ENCODE data around the gene KPTN.

KPTN gene

DNA sequence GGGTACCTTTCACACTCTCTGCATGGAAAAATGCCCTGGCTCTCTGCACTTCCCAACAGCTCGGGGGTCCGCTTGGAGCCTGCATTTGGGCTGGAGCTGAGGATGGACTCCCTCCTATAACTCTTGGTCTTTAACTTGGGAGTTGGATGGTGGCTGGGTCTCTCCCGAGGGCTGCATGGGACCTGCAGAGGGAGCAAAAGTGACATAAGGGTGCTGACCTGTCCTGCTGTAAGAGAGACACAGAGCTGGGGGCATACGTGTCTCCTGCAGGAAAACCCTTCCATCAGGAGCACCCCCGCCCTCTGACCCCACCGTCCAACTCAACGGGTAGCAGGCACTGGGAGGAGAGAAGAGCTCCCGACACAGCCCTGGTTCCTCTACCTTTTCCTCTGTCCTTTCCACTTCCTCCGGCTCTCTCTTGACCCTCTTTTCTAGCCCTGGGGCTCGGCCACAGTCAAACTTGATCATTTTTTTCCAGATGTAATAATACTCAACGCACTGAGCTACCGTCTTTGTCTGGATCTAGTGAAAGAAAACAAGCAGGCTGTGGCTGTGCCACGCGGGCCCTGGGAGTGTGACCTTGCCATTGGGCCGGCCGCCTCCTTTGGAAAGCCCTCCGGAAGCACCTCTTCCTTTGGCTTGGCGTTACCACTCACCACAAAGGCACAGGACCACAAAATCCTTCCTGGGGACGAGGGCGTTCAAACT, 37.6 kb upstream of the KPTN start:
- Histone ChIP-seq H3K4me1 (peaks cover 5% of the 10 kb centered on the region), H3K27me3 (no peaks in the 10 kb centered on the region), H3K9me3 (no peaks in the 10 kb centered on the region), H3K36me3 (no peaks in the 10 kb centered on the region), H3K4me3 (ENCODE audit: low read depth, low read length) (no peak overlapping the region)
- DNase-seq, result no peak
- TF ChIP-seq, protein P1, sequence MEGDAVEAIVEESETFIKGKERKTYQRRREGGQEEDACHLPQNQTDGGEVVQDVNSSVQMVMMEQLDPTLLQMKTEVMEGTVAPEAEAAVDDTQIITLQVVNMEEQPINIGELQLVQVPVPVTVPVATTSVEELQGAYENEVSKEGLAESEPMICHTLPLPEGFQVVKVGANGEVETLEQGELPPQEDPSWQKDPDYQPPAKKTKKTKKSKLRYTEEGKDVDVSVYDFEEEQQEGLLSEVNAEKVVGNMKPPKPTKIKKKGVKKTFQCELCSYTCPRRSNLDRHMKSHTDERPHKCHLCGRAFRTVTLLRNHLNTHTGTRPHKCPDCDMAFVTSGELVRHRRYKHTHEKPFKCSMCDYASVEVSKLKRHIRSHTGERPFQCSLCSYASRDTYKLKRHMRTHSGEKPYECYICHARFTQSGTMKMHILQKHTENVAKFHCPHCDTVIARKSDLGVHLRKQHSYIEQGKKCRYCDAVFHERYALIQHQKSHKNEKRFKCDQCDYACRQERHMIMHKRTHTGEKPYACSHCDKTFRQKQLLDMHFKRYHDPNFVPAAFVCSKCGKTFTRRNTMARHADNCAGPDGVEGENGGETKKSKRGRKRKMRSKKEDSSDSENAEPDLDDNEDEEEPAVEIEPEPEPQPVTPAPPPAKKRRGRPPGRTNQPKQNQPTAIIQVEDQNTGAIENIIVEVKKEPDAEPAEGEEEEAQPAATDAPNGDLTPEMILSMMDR (IDR thresholded peaks at IDR 0.05; ENCODE audit: low read depth, low read length), result no peak

- TF ChIP-seq, protein P1 (IDR thresholded peaks at IDR 0.05; ENCODE audit: low read depth, low read length), result no peak
- DNase-seq, result no peak
- Histone ChIP-seq H3K4me3 (ENCODE audit: low read depth, low read length) (no peak overlapping the region), H3K4me1 (peaks cover 5% of the 10 kb centered on the region), H3K9me3 (no peaks in the 10 kb centered on the region), H3K36me3 (no peaks in the 10 kb centered on the region), H3K27me3 (no peaks in the 10 kb centered on the region)
Measured at GRCh38 chr19:47520839-47521238, 36.8 kb upstream of the KPTN start.

DNA sequence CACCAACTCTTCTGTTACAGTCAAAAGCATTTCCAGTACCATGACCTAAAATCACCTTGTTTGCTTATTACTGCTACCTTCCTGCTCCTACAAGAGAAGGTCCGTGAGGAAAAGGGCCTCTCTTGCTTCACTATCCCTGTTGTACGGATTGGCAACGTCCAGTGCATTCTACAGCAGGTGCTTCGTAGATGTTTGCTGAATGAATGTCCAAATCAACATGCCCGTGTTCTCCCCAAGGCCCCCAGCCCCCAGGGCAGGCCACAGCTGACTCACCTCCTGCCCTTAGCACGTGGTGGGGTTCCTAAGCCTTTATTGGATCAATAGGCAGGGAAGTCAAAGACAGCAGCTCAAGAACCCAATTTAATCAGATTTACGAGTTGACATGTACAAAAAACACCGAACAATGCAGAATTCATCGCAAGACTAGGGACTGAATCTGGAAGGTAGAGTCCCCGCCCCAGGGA, 36.4 kb upstream of the KPTN start:
- H3K9me3 ChIP-seq, result no peaks in the 10 kb centered on the region
- no peak for DNase-seq
- TF ChIP-seq, protein P1 (IDR thresholded peaks at IDR 0.05; ENCODE audit: low read depth, low read length), result no peak
- peaks cover 5% of the 10 kb centered on the region for H3K4me1 ChIP-seq
- no peaks in the 10 kb centered on the region for H3K36me3 ChIP-seq
- H3K4me3 ChIP-seq (ENCODE audit: low read depth, low read length), result no peak overlapping the region
- no peaks in the 10 kb centered on the region for H3K27me3 ChIP-seq

DNA sequence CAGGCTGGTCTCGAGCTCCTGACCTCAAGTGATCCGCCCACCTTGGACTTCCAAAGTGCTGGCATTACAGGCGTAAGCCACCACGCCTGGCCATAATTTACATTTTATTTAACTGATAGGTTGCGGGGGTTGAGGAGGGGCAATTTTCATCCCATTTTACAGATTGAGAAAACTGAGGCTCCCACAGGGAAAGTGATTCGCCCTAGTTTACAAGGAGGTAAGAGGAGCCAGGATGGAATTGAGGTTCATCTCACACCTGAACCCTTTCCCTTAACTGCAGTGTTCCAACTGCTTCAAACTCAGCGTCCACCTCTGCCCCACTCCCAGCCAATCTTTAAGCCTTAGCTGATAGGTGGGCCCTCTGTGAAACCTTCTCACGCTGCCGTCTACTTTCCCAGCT, 34.8 kb upstream of the KPTN start:
- H3K27me3 ChIP-seq, result no peaks in the 10 kb centered on the region
- no peak overlapping the region for H3K4me3 ChIP-seq (ENCODE audit: low read depth, low read length)
- TF ChIP-seq, protein P1 (IDR thresholded peaks at IDR 0.05; ENCODE audit: low read depth, low read length), result no peak
- DNase-seq, result no peak
- H3K36me3 ChIP-seq, result no peaks in the 10 kb centered on the region
- H3K4me1 ChIP-seq, result peaks cover 3% of the 10 kb centered on the region
- H3K9me3 ChIP-seq, result no peaks in the 10 kb centered on the region

GRCh38 chr19:47518139-47518538, 34.1 kb upstream of the KPTN start:
- TF ChIP-seq, protein P1 (IDR thresholded peaks at IDR 0.05; ENCODE audit: low read depth, low read length), result no peak
- H3K4me3 ChIP-seq (ENCODE audit: low read depth, low read length), result no peak overlapping the region
- no peak for DNase-seq
- no peaks in the 10 kb centered on the region for H3K36me3 ChIP-seq
- no peaks in the 10 kb centered on the region for H3K27me3 ChIP-seq
- H3K4me1 ChIP-seq, result no peaks in the 10 kb centered on the region
- no peaks in the 10 kb centered on the region for H3K9me3 ChIP-seq

DNA sequence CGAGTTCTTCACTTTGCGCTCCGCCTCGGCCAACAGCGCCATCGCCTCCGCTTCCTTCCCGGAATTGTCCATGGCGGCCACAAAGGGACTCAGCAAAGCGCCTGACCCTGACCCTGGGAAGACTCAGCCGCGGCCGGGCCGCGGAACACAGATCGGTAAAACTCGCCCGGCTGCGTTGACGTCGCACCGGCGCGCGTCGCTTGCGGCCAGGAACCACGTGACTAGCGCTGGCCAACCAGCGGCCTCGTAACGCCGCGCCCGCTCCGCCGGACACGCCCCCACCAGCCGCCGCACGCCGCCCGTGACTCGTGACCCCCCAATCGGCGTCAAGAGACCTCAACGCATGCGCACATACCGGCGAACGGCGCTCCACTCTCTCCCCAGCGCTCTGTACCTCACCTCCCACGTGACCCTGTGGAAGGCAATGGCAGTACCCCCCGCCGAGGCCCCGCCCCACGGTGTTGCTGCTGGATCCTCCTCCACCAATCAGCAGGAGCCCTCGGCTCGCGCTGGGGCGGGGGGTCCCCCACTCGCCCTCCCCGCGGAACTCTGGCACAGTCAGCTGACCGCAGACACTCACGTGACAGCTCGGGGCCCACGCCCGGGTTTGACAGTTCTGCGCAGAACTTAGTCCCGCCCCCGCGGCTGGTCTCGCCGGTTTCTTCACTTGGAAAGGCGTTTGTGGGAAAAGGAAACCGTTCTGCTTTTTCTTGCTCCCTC, 31.0 kb upstream of the KPTN start, which contains the start of gene NAPA:
Gene NAPA, minus strand, starts transcription at position 195 of the 720 bp plus-strand sequence. Its CDS starts 123 bp downstream, at position 72.
- TF ChIP-seq, protein P1 (IDR thresholded peaks at IDR 0.05; ENCODE audit: low read depth, low read length), result no peak; the same call in 1 of the 2 replicates
- Histone ChIP-seq H3K27me3 (no peaks in the 10 kb centered on the region), H3K4me1 (no peaks in the 10 kb centered on the region)

More for the DNA sequence above, 31.0 kb upstream of the KPTN start, which contains the start of gene NAPA:
- peak; percentile 100 for DNase-seq
- Histone ChIP-seq H3K36me3 (no peaks in the 10 kb centered on the region), H3K4me3 (ENCODE audit: low read depth, low read length) (peak within 1 kb of the TSS; percentile 98), H3K9me3 (no peaks in the 10 kb centered on the region)

Measured in BE2C (cell line).